ENCODE results near the gene CHCHD6.

CHCHD6 gene

GRCh38 chr3:126983276-126983652 lies 279.2 kb downstream of the CHCHD6 start:
- Histone ChIP-seq H3K4me1 (peaks cover 36% of the 10 kb centered on the region), H2AFZ (no peak overlapping the region), H3K9me3 (ENCODE audit: control insufficient read depth, low read length) (no peaks in the 10 kb centered on the region), H3K4me2 (ENCODE audit: low read length) (no peak overlapping the region), H3K79me2 (peaks cover 25% of the 10 kb centered on the region), H3K4me3 (ENCODE audit: low read depth, low read length) (no peak overlapping the region), H3K9ac (no peak overlapping the region), H3K36me3 (ENCODE audit: control insufficient read depth, insufficient read depth, low read length) (no peaks in the 10 kb centered on the region), H3K27ac (peak overlapping the region; percentile 97), H3K27me3 (ENCODE audit: control insufficient read depth, insufficient read depth, low read length) (no peaks in the 10 kb centered on the region)
- TF ChIP-seq CTCF (IDR thresholded peaks at IDR 0.05), result no peak

- H3K4me1 ChIP-seq, result peaks cover 38% of the 10 kb centered on the region
- H3K36me3 ChIP-seq (ENCODE audit: control insufficient read depth, insufficient read depth, low read length), result no peaks in the 10 kb centered on the region
- H3K79me2 ChIP-seq, result peaks cover 25% of the 10 kb centered on the region
- peak overlapping the region; percentile 81 for H3K4me2 ChIP-seq (ENCODE audit: low read length)
- no peak for TF ChIP-seq CTCF (IDR thresholded peaks at IDR 0.05)
- no peaks in the 10 kb centered on the region for H3K9me3 ChIP-seq (ENCODE audit: control insufficient read depth, low read length)
- peak overlapping the region; percentile 21 for H2AFZ ChIP-seq
- peak overlapping the region; percentile 97 for H3K27ac ChIP-seq
- H3K4me3 ChIP-seq (ENCODE audit: low read depth, low read length), result peak overlapping the region; percentile 65
- no peaks in the 10 kb centered on the region for H3K27me3 ChIP-seq (ENCODE audit: control insufficient read depth, insufficient read depth, low read length)
- H3K9ac ChIP-seq, result peak overlapping the region; percentile 64
These were observed 279.8 kb downstream of the CHCHD6 start for GRCh38 chr3:126983653-126984390.

GRCh38 chr3:126984391-126985131 lies 280.5 kb downstream of the CHCHD6 start:
- Histone ChIP-seq H2AFZ (no peak overlapping the region), H3K4me1 (peaks cover 42% of the 10 kb centered on the region), H3K4me2 (ENCODE audit: low read length) (peak overlapping the region; percentile 81), H3K27ac (peak overlapping the region; percentile 97), H3K4me3 (ENCODE audit: low read depth, low read length) (peak overlapping the region; percentile 65), H3K9ac (peak overlapping the region; percentile 64), H3K9me3 (ENCODE audit: control insufficient read depth, low read length) (no peaks in the 10 kb centered on the region), H3K36me3 (ENCODE audit: control insufficient read depth, insufficient read depth, low read length) (no peaks in the 10 kb centered on the region), H3K27me3 (ENCODE audit: control insufficient read depth, insufficient read depth, low read length) (no peaks in the 10 kb centered on the region), H3K79me2 (peaks cover 25% of the 10 kb centered on the region)
- TF ChIP-seq CTCF (IDR thresholded peaks at IDR 0.05), result no peak

GRCh38 chr3:126985132-126985985 lies 281.3 kb downstream of the CHCHD6 start:
- Histone ChIP-seq H3K27me3 (ENCODE audit: control insufficient read depth, insufficient read depth, low read length) (no peaks in the 10 kb centered on the region), H3K27ac (peak overlapping the region; percentile 97), H3K9ac (no peak overlapping the region), H2AFZ (no peak overlapping the region), H3K4me3 (ENCODE audit: low read depth, low read length) (no peak overlapping the region), H3K79me2 (peaks cover 25% of the 10 kb centered on the region), H3K36me3 (ENCODE audit: control insufficient read depth, insufficient read depth, low read length) (no peaks in the 10 kb centered on the region), H3K9me3 (ENCODE audit: control insufficient read depth, low read length) (no peaks in the 10 kb centered on the region), H3K4me2 (ENCODE audit: low read length) (no peak overlapping the region), H3K4me1 (peaks cover 43% of the 10 kb centered on the region)
- TF ChIP-seq CTCF (IDR thresholded peaks at IDR 0.05), result no peak
